ENCODE data around the gene B4GALNT2. TPM values are rescaled to one million over a fixed set of nuclear protein-coding genes. Genes with fewer than 3 reads are reported as not detected.
"Not testable (repeated sequence)": the region's sequence is repeated elsewhere in the genome, so short reads cannot be mapped to it uniquely, and the experiment has no call there.

The B4GALNT2 gene, protein sequence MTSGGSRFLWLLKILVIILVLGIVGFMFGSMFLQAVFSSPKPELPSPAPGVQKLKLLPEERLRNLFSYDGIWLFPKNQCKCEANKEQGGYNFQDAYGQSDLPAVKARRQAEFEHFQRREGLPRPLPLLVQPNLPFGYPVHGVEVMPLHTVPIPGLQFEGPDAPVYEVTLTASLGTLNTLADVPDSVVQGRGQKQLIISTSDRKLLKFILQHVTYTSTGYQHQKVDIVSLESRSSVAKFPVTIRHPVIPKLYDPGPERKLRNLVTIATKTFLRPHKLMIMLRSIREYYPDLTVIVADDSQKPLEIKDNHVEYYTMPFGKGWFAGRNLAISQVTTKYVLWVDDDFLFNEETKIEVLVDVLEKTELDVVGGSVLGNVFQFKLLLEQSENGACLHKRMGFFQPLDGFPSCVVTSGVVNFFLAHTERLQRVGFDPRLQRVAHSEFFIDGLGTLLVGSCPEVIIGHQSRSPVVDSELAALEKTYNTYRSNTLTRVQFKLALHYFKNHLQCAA
- 0.05 and 0.07 TPM in 2 replicates for total RNA-seq

DNA sequence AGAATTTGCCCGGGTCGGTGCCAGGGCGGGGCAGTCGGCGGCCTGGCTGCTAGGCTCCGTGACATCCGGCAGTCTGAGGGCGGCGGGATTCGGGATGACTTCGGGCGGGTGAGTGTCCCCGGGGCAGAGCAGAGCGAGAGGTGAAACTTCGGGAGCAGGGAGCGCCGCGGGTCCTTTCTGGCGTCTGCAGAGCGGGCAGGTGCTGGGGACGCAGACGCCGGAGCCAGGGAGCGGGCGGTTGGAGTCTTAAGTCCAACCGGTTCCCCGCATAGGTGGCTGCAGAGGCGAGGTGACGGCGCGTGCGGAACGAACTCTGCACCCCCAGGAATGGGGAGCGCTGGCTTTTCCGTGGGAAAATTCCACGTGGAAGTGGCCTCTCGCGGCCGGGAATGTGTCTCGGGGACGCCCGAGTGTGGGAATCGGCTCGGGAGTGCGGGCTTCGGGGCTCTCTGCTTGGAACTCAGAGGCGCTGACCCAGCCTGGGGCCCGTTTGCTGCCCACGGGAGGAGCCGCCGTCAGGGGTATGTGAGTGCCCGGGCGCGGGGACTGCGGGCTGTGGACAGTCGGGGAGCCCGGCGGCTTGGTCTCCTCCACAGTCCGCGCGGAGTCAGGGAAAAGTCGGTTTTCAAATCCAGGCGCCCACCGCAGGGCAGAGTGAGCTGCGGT lies at the start of gene B4GALNT2:
TSS of gene B4GALNT2 (plus strand) at position 71 of the 666 bp plus-strand sequence. CDS start at position 95, 24 bp downstream.
- intact Hi-C loops (cut with micrococcal nuclease): no loop called here

DNA sequence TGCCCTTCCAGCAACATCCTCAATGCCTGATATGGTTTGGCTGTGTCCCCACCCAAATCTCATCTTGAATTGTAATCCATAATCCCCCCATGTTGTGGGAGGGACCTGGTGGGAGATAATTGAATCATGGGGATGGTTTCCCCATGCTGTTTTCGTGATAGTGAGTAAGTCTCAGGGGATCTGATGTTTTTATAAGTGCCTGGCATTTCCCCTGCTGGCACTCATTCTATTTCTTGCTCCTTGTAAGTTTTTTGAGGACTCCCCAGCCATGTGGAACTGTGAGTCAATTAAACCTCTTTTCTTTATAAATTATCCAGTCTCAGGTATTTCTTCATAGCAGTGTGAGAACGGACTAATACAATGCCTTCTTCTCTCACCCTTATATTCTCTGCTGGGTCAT lies 47.5 kb upstream of the B4GALNT2 start:
- intact Hi-C loops (cut with micrococcal nuclease): not testable (repeated sequence)

DNA sequence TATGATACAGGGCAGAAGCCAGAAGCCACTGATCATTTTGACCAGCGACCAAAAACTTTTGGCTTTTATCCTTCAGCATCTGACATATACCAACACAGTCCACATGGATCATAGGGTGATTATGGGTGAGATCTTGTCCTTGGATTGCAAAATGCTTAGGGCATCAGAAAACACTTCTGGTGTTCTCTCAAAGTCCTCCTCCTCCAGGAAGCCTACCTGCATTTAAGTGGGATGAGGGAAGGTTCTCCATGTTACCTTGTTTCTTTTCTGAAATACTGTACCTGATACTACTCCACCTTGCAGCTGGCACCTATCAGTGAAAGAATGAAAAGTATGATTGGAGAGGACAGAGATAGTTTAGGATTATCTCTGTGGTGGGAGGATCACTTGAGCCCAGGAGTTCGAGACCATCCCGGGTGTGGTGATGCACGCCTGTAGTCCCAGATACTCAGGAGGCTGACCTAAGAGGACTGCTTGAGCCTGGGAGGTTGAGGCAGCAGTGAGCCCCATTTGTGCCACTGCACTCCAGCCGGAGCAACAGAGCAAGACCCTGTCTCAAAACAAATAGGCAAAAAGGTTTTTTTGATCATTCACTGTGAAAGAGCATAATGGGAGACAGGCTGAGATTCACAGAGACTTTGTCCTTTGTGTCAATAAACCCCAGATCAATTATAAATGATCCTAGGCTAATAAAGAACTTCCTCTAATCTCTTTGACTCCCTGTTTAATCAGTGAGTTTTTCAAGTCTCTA lies 46.8 kb upstream of the B4GALNT2 start:
- intact Hi-C loops (cut with micrococcal nuclease): no loop called here

DNA sequence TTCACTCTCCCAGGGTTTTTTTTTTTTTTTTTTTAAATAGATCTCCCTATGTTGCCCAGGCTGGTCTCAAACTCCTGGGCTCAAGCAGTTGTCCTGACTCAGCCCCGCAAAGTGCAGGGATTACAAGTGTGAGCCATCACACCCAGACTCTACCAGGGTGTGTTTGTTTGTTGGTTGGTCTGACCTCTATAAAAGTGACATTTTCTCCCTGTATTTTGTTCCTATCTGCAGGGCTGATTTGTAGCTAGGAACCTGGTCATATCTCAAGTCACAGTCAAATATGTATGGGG lies 46.3 kb upstream of the B4GALNT2 start:
- intact Hi-C loops (cut with micrococcal nuclease): no loop called here

DNA sequence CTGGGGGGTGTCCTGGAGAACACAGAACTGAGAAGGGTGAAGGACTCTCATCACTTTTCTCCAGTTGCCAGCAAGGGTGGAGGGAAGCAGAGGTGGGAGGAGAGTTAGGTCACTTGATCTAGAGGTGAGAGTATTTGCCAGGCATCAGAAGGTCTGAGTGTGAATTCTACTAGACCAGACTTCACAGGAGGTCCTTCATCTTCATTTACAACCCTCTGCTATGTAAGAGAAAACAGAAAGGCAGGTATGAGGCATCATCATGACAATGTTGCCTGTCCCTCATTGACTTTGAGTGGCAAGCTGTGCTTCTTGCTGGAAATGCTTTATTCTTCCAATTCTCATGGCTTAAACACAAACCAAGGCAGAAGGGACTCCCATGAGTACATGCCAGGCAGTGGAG lies 45.9 kb upstream of the B4GALNT2 start:
- intact Hi-C loops (cut with micrococcal nuclease): no loop called here

DNA sequence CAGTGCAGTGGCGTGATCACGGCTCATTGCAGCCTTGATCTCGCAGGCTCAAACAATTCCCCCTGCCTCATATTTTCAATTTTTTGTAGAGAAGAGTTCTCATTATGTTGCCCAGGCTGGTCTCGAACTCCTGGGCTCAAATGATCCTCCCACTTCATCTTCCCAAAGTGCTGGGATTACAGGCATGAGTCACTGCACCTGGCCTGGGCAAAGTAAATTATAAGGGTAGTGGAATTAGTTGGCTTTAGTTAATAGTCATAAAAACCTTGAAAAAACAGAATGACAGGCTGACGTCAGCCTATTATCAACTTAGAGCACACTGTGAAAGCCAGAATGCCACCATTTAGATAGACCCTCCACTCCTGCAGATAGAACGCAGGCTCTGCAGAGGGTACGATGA lies 43.5 kb upstream of the B4GALNT2 start:
- intact Hi-C loops (cut with micrococcal nuclease): no loop called here

DNA sequence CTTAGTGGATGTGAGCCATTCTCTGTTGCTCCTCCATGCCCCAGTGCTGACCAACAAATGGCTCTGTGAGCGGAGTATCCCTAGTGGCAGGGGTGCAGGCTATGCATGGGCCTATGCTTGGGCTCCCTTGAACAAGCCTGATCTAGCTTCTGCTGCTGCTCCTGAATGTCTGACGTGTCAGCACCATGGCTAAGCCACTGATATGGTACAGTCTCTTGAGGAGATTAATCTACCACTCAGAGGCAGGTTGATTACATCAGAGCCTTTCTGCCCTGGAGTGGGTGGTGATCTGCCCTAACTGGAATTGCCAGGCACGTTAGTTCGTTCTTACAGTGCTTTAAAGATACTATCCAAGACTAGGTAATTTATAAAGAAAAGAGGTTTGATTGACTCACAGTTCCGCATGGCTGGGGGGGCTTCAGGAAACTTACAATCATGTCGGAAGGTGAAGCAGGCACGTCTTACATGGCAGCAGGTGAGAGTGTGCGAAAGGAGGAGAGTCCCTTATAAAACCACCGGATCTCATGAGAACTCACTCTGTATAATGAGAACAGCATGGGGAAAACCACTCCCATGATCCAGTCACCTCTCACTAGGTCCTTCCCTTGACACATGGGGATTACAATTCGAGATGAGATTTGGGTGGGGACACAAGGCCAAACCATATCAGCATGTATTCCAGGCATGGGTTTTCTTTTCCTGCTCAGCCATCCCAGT lies 41.5 kb upstream of the B4GALNT2 start:
- intact Hi-C loops (cut with micrococcal nuclease): no loop called here

DNA sequence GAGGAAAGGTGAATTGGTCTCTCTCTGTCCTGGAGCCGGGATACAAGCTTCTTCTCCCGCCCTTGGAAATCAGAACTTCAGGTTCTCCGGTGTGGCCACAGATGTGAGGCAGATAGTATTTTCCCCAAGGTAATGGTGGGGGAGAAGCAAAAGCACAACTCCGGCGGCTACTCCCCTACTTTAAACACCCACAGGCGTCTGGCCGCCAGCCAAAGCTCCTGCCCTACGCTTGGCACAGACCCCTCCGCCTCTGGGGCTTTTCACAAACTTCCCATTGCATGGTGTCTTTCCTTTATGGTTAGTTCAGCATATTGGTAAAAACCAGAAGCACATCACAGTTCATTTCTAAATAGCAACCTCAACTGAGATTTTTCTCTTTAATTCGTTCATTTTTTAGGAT lies 39.4 kb upstream of the B4GALNT2 start:
- intact Hi-C loops (cut with micrococcal nuclease): no loop called here

DNA sequence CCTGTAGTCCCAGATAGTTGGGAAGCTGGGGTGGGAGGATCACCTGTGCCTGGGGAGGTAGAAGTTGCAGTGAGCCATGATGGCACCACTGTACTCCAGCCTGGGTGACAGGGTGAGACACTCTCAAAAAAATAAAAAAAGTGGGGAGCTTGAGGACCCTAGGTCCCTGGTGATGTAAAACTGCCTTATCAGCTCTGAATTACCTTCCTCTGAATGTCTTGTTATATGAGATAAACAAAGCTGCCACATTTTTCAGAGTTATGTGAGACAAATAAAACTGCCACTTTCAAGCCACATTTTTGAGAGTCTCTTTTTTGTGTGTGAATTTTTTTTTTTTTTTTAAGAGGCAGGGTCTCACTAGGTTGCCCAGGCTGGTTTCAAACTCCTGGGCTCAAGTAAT lies 32.0 kb upstream of the B4GALNT2 start:
- intact Hi-C loops (cut with micrococcal nuclease): no loop called here

DNA sequence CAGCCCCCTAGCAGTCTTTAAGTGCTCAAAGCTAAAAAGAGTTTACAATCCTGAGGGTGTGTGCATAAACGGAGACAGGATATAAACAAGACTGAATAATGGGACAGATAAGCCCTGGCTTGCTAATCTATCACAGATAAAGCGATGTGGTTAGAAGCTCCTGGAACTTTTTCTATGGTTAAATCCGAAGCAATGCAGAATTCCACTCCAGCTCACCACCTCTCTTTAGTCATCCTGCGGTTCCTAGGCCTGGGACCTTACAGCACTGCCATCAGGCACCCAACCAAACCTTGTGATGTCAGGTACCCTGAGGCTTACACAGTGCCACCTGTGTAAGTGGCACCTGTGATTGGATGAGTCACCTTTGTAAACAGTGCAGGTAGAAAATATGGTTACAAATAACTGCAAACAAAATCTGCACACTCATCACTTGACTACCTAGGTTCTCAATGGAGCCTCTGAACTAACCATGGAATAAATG lies 31.5 kb upstream of the B4GALNT2 start:
- intact Hi-C loops (cut with micrococcal nuclease): no loop called here

DNA sequence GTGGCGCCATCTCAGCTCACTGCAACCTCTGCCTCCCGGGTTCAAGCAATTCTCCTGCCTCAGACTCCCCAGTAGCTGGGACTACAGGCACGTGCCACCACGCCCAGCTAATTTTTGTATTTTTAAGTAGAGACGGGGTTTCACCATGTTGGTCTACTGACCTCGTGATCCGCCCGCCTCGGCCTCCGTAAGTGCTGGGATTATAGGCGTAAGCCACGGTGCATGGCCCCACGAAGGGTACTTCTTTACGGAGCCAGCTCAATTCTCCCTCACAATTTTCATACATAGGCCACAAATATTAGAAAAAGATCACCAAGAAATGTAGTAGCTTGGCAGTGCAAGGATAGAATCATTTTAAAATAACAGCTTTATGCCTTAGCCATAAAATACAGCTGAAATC lies 29.2 kb upstream of the B4GALNT2 start:
- intact Hi-C loops (cut with micrococcal nuclease): not testable (repeated sequence)

DNA sequence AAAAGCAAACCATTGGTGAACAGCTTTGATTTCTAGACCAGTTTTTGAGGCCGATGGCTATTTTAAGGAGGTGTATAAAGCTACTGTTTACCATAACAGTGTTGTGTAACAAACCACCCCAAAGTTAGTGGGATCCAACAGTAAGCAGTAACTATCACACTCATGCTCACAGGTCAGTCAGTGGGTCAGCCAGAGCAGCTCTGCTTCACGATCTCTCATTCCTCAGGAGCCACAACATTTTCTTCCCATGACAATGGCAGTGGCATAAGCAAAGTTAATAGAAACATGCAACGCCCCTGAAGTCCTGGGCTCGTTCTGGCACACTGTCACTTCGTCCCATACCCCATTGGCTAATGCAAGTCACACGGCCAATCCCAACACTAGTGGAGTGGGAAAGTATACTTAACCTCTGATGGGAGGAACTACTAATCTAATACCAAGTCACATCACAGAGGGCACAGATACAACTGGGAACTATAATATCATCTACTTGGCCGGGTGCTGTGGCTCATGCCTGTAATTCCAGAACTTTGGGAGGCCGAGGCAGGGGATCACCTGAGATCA lies 28.0 kb upstream of the B4GALNT2 start:
- intact Hi-C loops (cut with micrococcal nuclease): no loop called here

DNA sequence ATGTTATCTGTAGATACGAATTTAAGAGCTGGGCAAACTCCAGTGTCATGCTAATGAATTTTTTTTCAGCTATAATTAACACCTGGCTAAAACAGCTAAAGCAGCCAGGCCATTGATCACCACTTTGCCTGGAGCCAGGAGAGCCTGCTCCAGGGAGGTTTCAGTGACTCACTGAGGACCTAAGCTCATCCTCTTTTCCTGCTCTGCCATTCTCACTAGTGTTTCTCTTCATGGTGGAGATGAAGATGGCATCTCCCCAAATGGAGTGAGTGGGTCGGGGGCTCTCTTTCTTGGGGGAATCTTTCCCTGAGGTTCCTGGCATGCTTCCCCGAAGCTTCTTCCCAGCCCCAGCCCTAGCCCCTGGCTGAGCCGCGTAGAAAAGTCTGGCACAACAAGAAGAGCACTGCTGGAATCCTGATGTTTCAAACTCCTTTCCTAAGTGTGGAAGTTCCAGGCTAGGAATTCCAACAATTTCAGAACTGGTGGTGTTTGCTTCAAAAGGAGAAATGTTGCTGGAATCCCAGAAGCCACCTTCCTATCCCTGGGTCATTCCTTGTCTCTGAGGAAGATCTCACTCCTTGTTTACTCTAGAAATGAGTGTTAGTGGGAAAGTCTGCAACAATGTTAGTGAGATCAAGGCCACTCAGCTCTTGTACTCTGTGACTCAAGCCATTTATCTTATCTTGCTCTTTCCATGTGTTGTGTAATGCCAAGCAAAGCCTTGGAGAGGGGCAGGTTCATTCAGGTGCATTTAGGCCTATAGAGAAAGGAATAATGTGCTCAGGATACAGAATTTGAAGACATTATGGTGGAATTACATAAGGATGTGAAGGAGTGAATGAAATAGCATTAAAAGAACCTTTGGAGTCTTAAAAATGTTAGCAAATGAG lies 26.0 kb upstream of the B4GALNT2 start:
- intact Hi-C loops (cut with micrococcal nuclease): no loop called here

DNA sequence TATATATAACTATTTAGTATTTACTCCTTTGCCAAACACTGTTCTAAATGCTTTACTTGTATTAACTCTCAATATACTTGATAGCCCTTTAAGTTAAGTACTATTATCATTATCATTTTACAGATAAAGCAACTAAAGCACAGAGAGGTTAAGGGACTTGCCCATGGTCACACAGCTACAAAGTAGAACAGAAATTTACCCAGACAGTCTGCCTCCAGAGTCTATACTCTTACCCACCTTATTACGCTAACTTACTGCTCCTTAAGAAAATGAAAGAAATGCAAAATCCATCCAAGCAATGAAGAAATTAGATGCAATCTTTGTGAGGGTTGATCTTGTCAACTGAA lies 25.4 kb upstream of the B4GALNT2 start:
- intact Hi-C loops (cut with micrococcal nuclease): no loop called here

DNA sequence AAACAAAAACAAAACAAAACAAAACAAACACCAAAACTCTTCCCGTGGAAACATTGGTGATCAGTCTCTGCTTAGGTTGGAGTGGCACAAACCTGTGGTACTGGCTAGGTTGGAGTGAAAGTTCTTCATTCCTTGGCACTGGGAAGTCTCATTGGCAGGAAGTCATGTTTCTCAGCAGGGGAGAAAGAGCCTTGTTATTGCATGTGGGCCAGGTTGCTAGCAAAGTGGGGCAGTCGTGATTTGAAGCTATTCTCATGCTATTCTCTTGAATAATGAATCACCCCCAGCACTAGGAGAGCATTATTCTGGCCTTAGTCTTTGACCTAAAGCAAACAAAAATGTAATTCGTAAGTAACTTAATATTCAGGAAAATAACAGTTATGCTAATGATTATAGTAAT lies 24.3 kb upstream of the B4GALNT2 start:
- intact Hi-C loops (cut with micrococcal nuclease): no loop called here

DNA sequence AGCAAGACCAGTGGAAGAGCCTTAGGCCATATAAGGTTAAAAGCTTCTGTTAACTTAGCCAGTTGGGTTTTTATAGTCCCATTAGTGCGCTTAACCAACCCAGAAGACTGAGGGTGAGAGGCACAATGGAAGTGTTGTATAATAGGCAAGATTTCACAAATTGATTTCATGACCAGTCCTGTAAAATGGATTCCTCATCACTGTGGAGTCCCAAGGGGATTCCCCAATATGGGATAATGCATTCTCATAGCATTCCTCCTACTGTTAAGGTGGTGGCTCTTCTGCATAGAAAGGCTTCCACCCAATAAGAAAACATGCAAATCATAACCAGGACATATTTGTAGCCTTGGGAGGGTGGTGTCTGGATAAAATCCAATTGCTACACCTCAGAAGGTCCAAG lies 22.1 kb upstream of the B4GALNT2 start:
- intact Hi-C loops (cut with micrococcal nuclease): no loop called here

DNA sequence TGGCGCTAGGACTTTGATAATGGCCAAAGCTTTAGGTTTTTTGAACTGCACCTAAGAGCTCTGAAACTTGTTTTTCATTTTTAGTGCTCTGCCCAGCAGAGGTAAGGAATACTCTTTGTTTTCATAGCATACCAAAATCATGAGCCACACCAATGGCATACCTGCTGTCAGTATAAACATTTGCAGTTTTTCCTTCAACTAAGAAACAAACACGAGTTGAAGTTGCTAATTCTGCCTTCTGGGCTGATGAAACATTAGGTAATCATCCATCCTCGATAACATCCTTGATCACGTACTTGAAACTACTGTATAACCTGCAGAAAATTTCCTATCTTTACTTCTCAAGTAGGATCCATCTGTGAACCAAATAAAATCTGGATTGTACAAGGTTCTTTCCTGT lies 20.6 kb upstream of the B4GALNT2 start:
- intact Hi-C loops (cut with micrococcal nuclease): no loop called here

DNA sequence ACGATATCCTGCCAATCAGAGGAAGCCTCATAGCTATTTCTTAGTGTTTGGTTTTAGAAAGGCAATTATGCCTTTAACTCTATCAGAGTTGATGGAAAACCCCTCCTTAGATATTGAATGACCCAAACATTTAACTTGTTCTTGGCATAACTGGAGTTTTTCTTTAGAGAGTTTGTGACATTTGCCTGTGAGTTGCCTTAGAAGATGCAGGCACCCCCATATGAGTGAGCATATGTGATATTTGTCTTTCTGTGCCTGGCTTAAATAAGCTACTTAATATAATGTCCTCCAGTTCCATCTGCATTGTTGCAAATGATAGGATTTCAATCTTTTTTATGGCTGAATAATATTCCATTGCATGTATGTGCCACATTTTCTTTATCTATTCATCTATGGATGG lies 19.6 kb upstream of the B4GALNT2 start:
- intact Hi-C loops (cut with micrococcal nuclease): no loop called here

DNA sequence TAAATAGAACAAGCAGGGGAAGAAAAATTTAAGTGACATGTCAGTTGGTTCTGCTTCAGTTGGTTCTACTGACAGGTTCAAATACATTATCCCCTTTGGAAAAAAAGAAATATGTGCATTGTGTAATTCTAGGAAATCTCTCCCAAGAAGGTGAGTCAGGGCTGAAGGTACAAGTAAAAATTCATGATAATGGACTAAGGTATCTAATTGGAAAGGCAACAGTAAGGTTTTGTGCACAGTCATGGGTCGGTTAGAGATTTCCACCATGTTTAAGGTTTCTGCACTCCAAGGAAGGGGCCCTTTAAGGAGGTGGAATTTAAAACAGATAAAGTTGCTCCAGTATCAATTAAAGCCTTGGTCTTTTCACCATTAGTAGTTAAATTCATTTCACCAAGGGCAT lies 17.9 kb upstream of the B4GALNT2 start:
- intact Hi-C loops (cut with micrococcal nuclease): no loop called here

DNA sequence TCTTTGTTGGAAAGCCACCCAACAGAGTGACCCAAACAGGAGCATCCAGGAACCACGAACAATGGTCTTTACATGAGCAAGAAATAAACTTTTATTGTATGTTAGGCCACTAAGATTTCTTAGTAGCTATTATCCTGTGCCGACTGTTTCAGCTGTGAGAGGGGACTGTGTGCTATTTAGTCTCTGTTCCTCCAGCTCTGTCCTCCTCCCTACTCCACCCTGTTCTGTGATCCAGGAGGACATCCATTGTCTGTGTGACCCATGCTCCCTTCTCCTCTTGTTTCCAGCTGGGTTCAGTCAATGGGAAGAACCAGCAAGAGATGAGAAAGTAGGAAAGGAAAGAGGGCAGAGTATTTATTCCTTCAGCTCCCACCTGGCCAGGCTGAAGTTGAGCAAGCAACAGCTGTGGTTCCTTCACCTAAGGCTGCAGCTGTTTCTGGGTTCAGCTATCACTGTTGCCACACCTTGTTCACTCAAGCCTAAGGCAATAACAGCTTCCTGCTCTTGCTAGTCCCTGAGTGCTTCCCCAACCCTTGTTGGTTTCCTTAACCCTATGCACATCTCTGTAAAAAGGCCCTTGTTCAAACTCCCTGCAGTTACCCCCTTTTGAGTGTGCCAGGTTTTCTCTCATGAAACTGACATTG lies 14.9 kb upstream of the B4GALNT2 start:
- intact Hi-C loops (cut with micrococcal nuclease): no loop called here
